ENCODE measurements around the gene KIAA1217. TPM values are rescaled to one million over a fixed set of nuclear protein-coding genes. Genes with fewer than 3 reads are reported as not detected.

The KIAA1217 gene
- total RNA-seq, 1 experiment from 2014 or later: 7.8 TPM

DNA sequence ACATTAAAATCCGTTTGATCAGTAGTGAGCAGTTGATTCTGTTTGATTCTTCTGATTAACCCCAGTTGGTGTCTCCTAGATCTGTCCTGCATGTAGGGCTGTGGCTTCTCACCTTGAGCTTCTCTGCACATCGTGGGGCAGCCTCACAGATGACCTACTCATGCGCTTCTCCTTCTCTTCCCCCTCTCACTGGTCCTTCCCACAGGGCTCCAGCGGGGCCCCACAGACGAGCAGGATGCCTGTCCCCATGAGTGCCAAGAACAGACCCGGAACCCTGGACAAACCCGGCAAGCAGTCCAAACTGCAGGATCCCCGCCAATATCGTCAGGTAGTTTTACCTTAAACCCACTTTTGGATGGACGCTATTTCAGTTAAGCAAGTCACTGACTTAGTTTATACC is 335.8 kb downstream of the KIAA1217 start:
- Histone ChIP-seq H3K4me2 (ENCODE audit: low read length) (no peak overlapping the region), H3K9me3 (ENCODE audit: control insufficient read depth in 1 of 2, insufficient read depth in 1 of 2, low read depth in 1 of 2, low read length in 2 of 2) (no peaks in the 10 kb centered on the region), H3K9ac (ENCODE audit: low read length) (no peak overlapping the region), H2AFZ (ENCODE audit: low read depth, low read length, poor library complexity, severe bottlenecking) (no peak overlapping the region), H3K36me3 (ENCODE audit: control insufficient read depth in 1 of 2, insufficient read depth in 2 of 2, low read length in 2 of 2) (no peaks in the 10 kb centered on the region), H3K79me2 (ENCODE audit: insufficient read depth, low read length) (no peaks in the 10 kb centered on the region), H3K27me3 (ENCODE audit: insufficient read depth, low read length) (no peaks in the 10 kb centered on the region), H3K9me2 (ENCODE audit: insufficient read depth) (no peaks in the 10 kb centered on the region), H3K4me1 (ENCODE audit: control insufficient read depth in 1 of 2, insufficient read depth in 2 of 2, low read length in 2 of 2) (no peaks in the 10 kb centered on the region), H4K20me1 (ENCODE audit: insufficient read depth) (no peaks in the 10 kb centered on the region), H3K27ac (ENCODE audit: low read depth, low read length) (no peak overlapping the region), H3K4me3 (replicated peaks in 1 of 2; ENCODE audit: low read depth in 1 of 2, low read length in 2 of 2) (no peak overlapping the region)
- ChIA-PET CTCF (no interaction called here), POLR2A (no interaction called here), RAD21 (ENCODE audit: low non-redundant PET in 1 of 2, low total read pairs in 2 of 2, uncharacterized antibody in 2 of 2, unreplicated experiment in 2 of 2) (no interaction called here)
- DNase-seq (ENCODE audit: low read depth, low spot score) (no peak), ATAC-seq (no peak)
- intact Hi-C loops (cut with micrococcal nuclease): no loop called here
- TF ChIP-seq SIN3A (IDR thresholded peaks at IDR 0.05; ENCODE audit: low read depth) (no peak), POLR2AphosphoS5 (IDR thresholded peaks at IDR 0.05; ENCODE audit: low read depth, low read length) (no peak), ZFX (IDR thresholded peaks at IDR 0.05) (no peak), EZH2phosphoT487 (IDR thresholded peaks at IDR 0.05; ENCODE audit: borderline replicate concordance) (no peak), JUND (IDR thresholded peaks at IDR 0.05) (no peak), SP1 (IDR thresholded peaks at IDR 0.05; ENCODE audit: low read depth) (no peak), CEBPB (IDR thresholded peaks at IDR 0.05; ENCODE audit: low read depth) (no peak), RAD21 (IDR thresholded peaks at IDR 0.05; ENCODE audit: low read depth) (no peak), FOSL1 (IDR thresholded peaks at IDR 0.05; ENCODE audit: low read depth) (no peak), ELF1 (IDR thresholded peaks at IDR 0.05; ENCODE audit: borderline replicate concordance, low read depth) (no peak), YY1 (IDR thresholded peaks at IDR 0.05; ENCODE audit: extremely low read depth, insufficient replicate concordance, low read depth, low read length) (no peak), EZH2 (IDR thresholded peaks at IDR 0.05) (no peak), POLR2A (IDR thresholded peaks at IDR 0.05; ENCODE audit: borderline replicate concordance, extremely low read depth, insufficient read depth, insufficient read length) (no peak), CBX3 (IDR thresholded peaks at IDR 0.05; ENCODE audit: low read depth) (no peak), EGR1 (IDR thresholded peaks at IDR 0.05; ENCODE audit: low read depth) (no peak)
- TF ChIP-seq, protein P1, sequence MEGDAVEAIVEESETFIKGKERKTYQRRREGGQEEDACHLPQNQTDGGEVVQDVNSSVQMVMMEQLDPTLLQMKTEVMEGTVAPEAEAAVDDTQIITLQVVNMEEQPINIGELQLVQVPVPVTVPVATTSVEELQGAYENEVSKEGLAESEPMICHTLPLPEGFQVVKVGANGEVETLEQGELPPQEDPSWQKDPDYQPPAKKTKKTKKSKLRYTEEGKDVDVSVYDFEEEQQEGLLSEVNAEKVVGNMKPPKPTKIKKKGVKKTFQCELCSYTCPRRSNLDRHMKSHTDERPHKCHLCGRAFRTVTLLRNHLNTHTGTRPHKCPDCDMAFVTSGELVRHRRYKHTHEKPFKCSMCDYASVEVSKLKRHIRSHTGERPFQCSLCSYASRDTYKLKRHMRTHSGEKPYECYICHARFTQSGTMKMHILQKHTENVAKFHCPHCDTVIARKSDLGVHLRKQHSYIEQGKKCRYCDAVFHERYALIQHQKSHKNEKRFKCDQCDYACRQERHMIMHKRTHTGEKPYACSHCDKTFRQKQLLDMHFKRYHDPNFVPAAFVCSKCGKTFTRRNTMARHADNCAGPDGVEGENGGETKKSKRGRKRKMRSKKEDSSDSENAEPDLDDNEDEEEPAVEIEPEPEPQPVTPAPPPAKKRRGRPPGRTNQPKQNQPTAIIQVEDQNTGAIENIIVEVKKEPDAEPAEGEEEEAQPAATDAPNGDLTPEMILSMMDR (IDR thresholded peaks at IDR 0.05 in 2 of 3, conservative IDR thresholded peaks at IDR 0.05 in 1 of 3; ENCODE audit: borderline replicate concordance in 1 of 3, insufficient read depth in 1 of 3, low read depth in 2 of 3, low read length in 2 of 3): no peak
- TF ChIP-seq, protein P2, sequence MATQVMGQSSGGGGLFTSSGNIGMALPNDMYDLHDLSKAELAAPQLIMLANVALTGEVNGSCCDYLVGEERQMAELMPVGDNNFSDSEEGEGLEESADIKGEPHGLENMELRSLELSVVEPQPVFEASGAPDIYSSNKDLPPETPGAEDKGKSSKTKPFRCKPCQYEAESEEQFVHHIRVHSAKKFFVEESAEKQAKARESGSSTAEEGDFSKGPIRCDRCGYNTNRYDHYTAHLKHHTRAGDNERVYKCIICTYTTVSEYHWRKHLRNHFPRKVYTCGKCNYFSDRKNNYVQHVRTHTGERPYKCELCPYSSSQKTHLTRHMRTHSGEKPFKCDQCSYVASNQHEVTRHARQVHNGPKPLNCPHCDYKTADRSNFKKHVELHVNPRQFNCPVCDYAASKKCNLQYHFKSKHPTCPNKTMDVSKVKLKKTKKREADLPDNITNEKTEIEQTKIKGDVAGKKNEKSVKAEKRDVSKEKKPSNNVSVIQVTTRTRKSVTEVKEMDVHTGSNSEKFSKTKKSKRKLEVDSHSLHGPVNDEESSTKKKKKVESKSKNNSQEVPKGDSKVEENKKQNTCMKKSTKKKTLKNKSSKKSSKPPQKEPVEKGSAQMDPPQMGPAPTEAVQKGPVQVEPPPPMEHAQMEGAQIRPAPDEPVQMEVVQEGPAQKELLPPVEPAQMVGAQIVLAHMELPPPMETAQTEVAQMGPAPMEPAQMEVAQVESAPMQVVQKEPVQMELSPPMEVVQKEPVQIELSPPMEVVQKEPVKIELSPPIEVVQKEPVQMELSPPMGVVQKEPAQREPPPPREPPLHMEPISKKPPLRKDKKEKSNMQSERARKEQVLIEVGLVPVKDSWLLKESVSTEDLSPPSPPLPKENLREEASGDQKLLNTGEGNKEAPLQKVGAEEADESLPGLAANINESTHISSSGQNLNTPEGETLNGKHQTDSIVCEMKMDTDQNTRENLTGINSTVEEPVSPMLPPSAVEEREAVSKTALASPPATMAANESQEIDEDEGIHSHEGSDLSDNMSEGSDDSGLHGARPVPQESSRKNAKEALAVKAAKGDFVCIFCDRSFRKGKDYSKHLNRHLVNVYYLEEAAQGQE (IDR thresholded peaks at IDR 0.05; ENCODE audit: low read depth): no peak
- TF ChIP-seq, protein P3, sequence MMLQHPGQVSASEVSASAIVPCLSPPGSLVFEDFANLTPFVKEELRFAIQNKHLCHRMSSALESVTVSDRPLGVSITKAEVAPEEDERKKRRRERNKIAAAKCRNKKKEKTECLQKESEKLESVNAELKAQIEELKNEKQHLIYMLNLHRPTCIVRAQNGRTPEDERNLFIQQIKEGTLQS (IDR thresholded peaks at IDR 0.05): no peak
- BruUV-seq (replicated peaks): no TSS peak
